GM12892 (cell line): ENCODE measurements around the gene STUM.

Source experiments
- POLR2A ChIP-seq: IDR thresholded peaks from 2 replicates; pipeline ENCODE4 v1.6.1; 2011; ENCODE audit warnings: low read depth, low read length, control low read depth
- POLR2AphosphoS5 ChIP-seq: IDR thresholded peaks from 2 replicates; pipeline ENCODE4 v1.6.1; 2011; ENCODE audit warnings: low read depth, low read length, control low read depth
- TAF1 ChIP-seq: IDR thresholded peaks from 2 replicates; pipeline ENCODE4 v1.6.1; 2011; ENCODE audit warnings: low read depth, mild to moderate bottlenecking, control low read depth, low read length, borderline replicate concordance

DNA sequence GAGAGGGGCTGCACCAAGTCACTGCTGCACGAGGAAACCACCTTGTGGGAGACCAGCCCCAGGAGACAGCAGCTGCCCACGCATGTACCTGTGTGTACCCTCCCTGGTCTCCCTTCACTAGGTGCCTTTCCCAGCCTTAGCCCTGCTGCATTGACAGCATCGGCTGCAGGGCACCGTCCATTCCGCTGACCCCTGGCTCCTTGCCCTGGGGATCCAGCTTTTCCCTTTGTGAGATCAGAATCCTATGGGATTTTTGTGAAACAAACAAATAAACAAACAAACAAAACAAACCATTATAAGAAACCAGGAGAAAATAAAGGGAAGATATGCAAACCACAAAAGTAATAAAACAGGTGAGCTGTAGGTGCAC, 2.1 kb downstream of the STUM start:
- TF ChIP-seq POLR2AphosphoS5 (no peak), POLR2A (no peak), TAF1 (no peak)
